ENCODE data around the gene IGF2R. TPM values are rescaled to one million over a fixed set of nuclear protein-coding genes. Genes with fewer than 3 reads are reported as not detected.

The IGF2R gene
- total RNA-seq, 1 experiment from 2014 or later, result 31.5 TPM

GRCh38 chr6:159939591-159940016 lies 29.3 kb upstream of the IGF2R start:
- Histone ChIP-seq H3K9me3 (ENCODE audit: low read length) (no peaks in the 10 kb centered on the region), H3K36me3 (ENCODE audit: low read depth, low read length) (peaks cover 3% of the 10 kb centered on the region; the same call in 1 of the 2 replicates), H3K27me3 (ENCODE audit: low read length) (no peaks in the 10 kb centered on the region), H4K20me1 (ENCODE audit: low read length) (no peaks in the 10 kb centered on the region), H3K4me1 (ENCODE audit: insufficient read depth, low read length) (peaks cover 7% of the 10 kb centered on the region; the same call in 1 of the 2 replicates), H3K9ac (ENCODE audit: low read length) (no peak overlapping the region), H3F3A (ENCODE audit: low read length, unreplicated experiment) (no peaks in the 10 kb centered on the region), H3K27ac (ENCODE audit: low read length) (no peak overlapping the region), H3K4me2 (ENCODE audit: low read length) (no peak overlapping the region), H3K4me3 (ENCODE audit: low read length) (no peak overlapping the region), H3K9me2 (replicated peaks; ENCODE audit: low read length) (no peaks in the 10 kb centered on the region), H3K79me2 (ENCODE audit: low read length) (no peaks in the 10 kb centered on the region), H2AFZ (ENCODE audit: low read length) (no peak overlapping the region)
- BruUV-seq (replicated peaks), result no TSS peak
- ChIA-PET POLR2A (ENCODE audit: unreplicated experiment) (no interaction called here), CTCF (no interaction called here)
- no peak for ATAC-seq
- no peak for DNase-seq
- intact Hi-C loops (cut with micrococcal nuclease), result no loop called here
- TF ChIP-seq EZH2 (IDR thresholded peaks at IDR 0.05; ENCODE audit: low read length, unreplicated experiment) (no peak), EZH2phosphoT487 (IDR thresholded peaks at IDR 0.05; ENCODE audit: borderline replicate concordance, low read length) (no peak), CTCF (conservative IDR thresholded peaks at IDR 0.05; ENCODE audit: low read depth, low read length) (no peak)

DNA sequence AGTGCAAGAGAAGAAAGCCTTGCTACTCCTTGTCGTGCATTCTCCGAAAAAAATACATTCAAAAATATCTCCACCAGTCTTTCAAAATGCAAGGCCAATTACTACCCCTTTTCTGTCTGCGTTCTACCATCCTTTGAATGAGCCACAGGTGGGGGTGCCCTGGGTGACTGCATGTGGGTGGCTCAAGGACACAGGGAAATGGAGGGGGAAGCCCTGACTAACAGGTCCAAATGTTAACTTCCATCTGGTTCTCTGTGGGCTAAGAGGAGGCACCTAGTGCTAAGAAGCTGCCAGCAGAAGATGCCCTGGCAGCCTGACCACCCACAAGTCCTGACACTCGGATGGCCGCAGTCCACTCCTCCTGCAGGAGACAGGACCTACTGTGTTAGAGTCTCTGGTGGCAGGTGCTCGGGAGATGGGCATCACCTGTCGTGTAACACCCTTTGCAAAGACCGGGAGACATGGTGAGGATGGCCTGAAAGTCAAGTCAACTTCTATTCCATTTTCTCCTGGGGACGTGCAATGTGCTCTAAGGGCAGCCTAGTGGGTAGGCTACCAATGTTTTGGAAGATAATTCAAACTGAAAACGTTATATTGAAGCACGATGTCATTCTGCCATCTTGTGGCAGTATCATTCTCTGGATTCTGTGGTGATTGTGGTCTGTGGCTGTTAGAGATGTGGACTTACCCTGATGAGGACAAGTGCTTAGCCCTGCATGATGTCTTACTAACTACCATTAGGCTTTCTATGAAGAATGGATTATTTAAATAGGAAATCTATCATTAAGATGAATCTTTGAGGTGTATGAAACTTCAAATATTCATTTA lies 27.4 kb upstream of the IGF2R start:
- Histone ChIP-seq H3K27ac (ENCODE audit: low read length) (no peak overlapping the region), H3K4me2 (ENCODE audit: low read length) (no peak overlapping the region), H3K36me3 (ENCODE audit: low read depth, low read length) (peaks cover 3% of the 10 kb centered on the region; the same call in 1 of the 2 replicates), H3K9me3 (ENCODE audit: low read length) (no peaks in the 10 kb centered on the region), H3K9me2 (replicated peaks; ENCODE audit: low read length) (no peaks in the 10 kb centered on the region), H3K4me3 (ENCODE audit: low read length) (no peak overlapping the region), H3K4me1 (ENCODE audit: insufficient read depth, low read length) (no peaks in the 10 kb centered on the region), H3K27me3 (ENCODE audit: low read length) (no peaks in the 10 kb centered on the region), H3K79me2 (ENCODE audit: low read length) (no peaks in the 10 kb centered on the region), H3K9ac (ENCODE audit: low read length) (no peak overlapping the region), H3F3A (ENCODE audit: low read length, unreplicated experiment) (no peaks in the 10 kb centered on the region), H2AFZ (ENCODE audit: low read length) (no peak overlapping the region), H4K20me1 (ENCODE audit: low read length) (no peaks in the 10 kb centered on the region)
- no peak for TF ChIP-seq EZH2 (IDR thresholded peaks at IDR 0.05; ENCODE audit: low read length, unreplicated experiment)
- peak; percentile 67 for TF ChIP-seq CTCF (conservative IDR thresholded peaks at IDR 0.05; ENCODE audit: low read depth, low read length)
- TF ChIP-seq EZH2phosphoT487 (IDR thresholded peaks at IDR 0.05; ENCODE audit: borderline replicate concordance, low read length), result no peak
- DNase-seq, result peak; percentile 57
- no TSS peak for BruUV-seq (replicated peaks)
- intact Hi-C loops (cut with micrococcal nuclease), result loop anchor here (1.0 kb wide), 1 partner anchor 78 kb away; no protein-coding TSS in a partner anchor
- peak; percentile 77 for ATAC-seq
- POLR2A ChIA-PET (ENCODE audit: unreplicated experiment), result no interaction called here
- CTCF ChIA-PET, result interaction anchor here (0.6 to 1.0 kb wide), 2 partner anchors 78 kb away, joined by 4 read pairs; no protein-coding TSS in a partner anchor

GRCh38 chr6:159943101-159943632 lies 25.7 kb upstream of the IGF2R start:
- peaks cover 3% of the 10 kb centered on the region; the same call in 1 of the 2 replicates for H3K36me3 ChIP-seq (ENCODE audit: low read depth, low read length)
- no peaks in the 10 kb centered on the region for H3K9me3 ChIP-seq (ENCODE audit: low read length)
- no peaks in the 10 kb centered on the region for H4K20me1 ChIP-seq (ENCODE audit: low read length)
- no peak overlapping the region for H3K9ac ChIP-seq (ENCODE audit: low read length)
- intact Hi-C loops (cut with micrococcal nuclease), result no loop called here
- no peaks in the 10 kb centered on the region for H3K79me2 ChIP-seq (ENCODE audit: low read length)
- H3K27ac ChIP-seq (ENCODE audit: low read length), result no peak overlapping the region
- no peak for ATAC-seq
- no TSS peak for BruUV-seq (replicated peaks)
- H3K4me1 ChIP-seq (ENCODE audit: insufficient read depth, low read length), result no peaks in the 10 kb centered on the region
- no peaks in the 10 kb centered on the region for H3K27me3 ChIP-seq (ENCODE audit: low read length)
- no peaks in the 10 kb centered on the region for H3K9me2 ChIP-seq (replicated peaks; ENCODE audit: low read length)
- no peak overlapping the region for H3K4me3 ChIP-seq (ENCODE audit: low read length)
- no peak for TF ChIP-seq EZH2 (IDR thresholded peaks at IDR 0.05; ENCODE audit: low read length, unreplicated experiment)
- ChIA-PET POLR2A (ENCODE audit: unreplicated experiment) (no interaction called here), CTCF (no interaction called here)
- H2AFZ ChIP-seq (ENCODE audit: low read length), result no peak overlapping the region
- H3F3A ChIP-seq (ENCODE audit: low read length, unreplicated experiment), result no peaks in the 10 kb centered on the region
- no peak for DNase-seq
- H3K4me2 ChIP-seq (ENCODE audit: low read length), result no peak overlapping the region
